HFF-Myc (cell line): ENCODE data around the gene SLC17A5.

ENCODE experiments used
- DNase-seq: peaks from one replicate; pipeline ENCODE4 v3.0.0-alpha.2; 2011; ENCODE audit warnings: low read depth; ENCODE audit errors: extremely low read depth
- H3K4me3 ChIP-seq: replicated peaks from 2 replicates; pipeline ENCODE4 v1.5.1; 2011; ENCODE audit warnings: low read depth, mild to moderate bottlenecking, control low read depth, low read length
- CTCF ChIP-seq: IDR thresholded peaks from 2 replicates; pipeline ENCODE4 v1.5.1; 2012; ENCODE audit warnings: mild to moderate bottlenecking, low read depth, low read length, control low read depth; ENCODE audit errors: missing control alignments

Gene SLC17A5

GRCh38 chr6:73665686-73666319 lies 12.0 kb upstream of the SLC17A5 start:
- DNase-seq: no peak
- no peak for TF ChIP-seq CTCF
- no peak overlapping the region for H3K4me3 ChIP-seq

DNA sequence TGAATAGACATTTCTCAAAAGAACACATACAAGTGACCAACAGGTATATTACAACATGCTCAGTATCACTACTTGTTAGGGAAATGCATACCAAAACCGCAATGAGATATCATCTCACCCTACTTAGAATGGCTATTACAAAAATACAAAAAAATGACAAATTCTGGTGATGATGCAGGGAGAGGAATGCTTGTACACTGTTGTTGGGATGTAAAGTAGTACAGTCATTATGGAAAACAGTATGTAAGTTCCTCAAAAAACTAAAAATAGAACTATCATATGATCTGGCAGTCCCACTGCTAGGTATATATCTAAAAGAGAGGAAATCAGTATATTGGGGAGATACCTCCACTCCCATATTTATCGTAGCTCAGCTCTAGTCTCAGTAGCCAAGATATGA lies 10.9 kb upstream of the SLC17A5 start:
- no peak for DNase-seq

GRCh38 chr6:73657201-73657600 lies 3.4 kb upstream of the SLC17A5 start:
- DNase-seq: no peak
- H3K4me3 ChIP-seq: no peak overlapping the region
- no peak for TF ChIP-seq CTCF

More for the DNA sequence above, 10.9 kb upstream of the SLC17A5 start:
- no peak overlapping the region for H3K4me3 ChIP-seq
- no peak for TF ChIP-seq CTCF

- no peak for DNase-seq
- no peak for TF ChIP-seq CTCF
- H3K4me3 ChIP-seq: no peak overlapping the region
Observed at GRCh38 chr6:73656531-73657145, 2.8 kb upstream of the SLC17A5 start.

- no peak overlapping the region for H3K4me3 ChIP-seq
- TF ChIP-seq CTCF: no peak
- no peak for DNase-seq
Observed at GRCh38 chr6:73655341-73655917, 1.6 kb upstream of the SLC17A5 start.

- TF ChIP-seq CTCF: peak; percentile 33
- H3K4me3 ChIP-seq: peak overlapping the region; percentile 83
- no peak for DNase-seq
Observed at GRCh38 chr6:73652637-73653570, 888 bp downstream of the SLC17A5 start.
